Neural progenitor cell (in vitro differentiated cells): Measurements from ENCODE around the gene FLT4. TPM values are rescaled to one million over a fixed set of nuclear protein-coding genes. Genes with fewer than 3 reads are reported as not detected.

Source experiments
- DNase-seq: peaks from one replicate; pipeline ENCODE4 v3.0.0-alpha.2; 2016; ENCODE audit warnings: low spot score
- H2AFZ ChIP-seq: fragments of 200-600 bp; sonication (generic); replicated peaks from 2 replicates; pipeline ENCODE4 v1.6.1; 2016; ENCODE audit warnings: antibody characterized with exemption
- H3F3A ChIP-seq: fragments of 200-600 bp; sonication (generic); 2 replicates; pipeline ENCODE4 v1.6.1; 2016; ENCODE audit warnings: antibody characterized with exemption, low read depth
- H3K27ac ChIP-seq: fragments of 200-600 bp; sonication (generic); 2 replicates; pipeline ENCODE4 v1.5.1; 2016; ENCODE audit warnings: mild to moderate bottlenecking
- H3K27me3 ChIP-seq: fragments of 200-600 bp; sonication (generic); 2 replicates; pipeline ENCODE4 v1.6.1; 2016; ENCODE audit warnings: mild to moderate bottlenecking, moderate library complexity
- H3K36me3 ChIP-seq: fragments of 200-600 bp; sonication (generic); 2 replicates; pipeline ENCODE4 v1.5.1; 2016
- H3K4me1 ChIP-seq: fragments of 200-600 bp; sonication (generic); 2 replicates; pipeline ENCODE4 v1.6.1; 2016; ENCODE audit warnings: mixed run types
- H3K4me2 ChIP-seq: fragments of 200-600 bp; sonication (generic); 2 replicates; pipeline ENCODE4 v1.6.1; 2016
- H3K4me3 ChIP-seq: fragments of 200-600 bp; sonication (generic); 2 replicates; pipeline ENCODE4 v1.5.1; 2016
- H3K79me2 ChIP-seq: fragments of 200-600 bp; sonication (generic); 2 replicates; pipeline ENCODE4 v1.6.1; 2016; ENCODE audit warnings: low read depth
- H3K9ac ChIP-seq: fragments of 200-600 bp; sonication (generic); 2 replicates; pipeline ENCODE4 v1.6.1; 2016
- H3K9me3 ChIP-seq: fragments of 200-600 bp; sonication (generic); 2 replicates; pipeline ENCODE4 v1.5.1; 2016; ENCODE audit warnings: low read depth
- H4K20me1 ChIP-seq: fragments of 200-600 bp; sonication (generic); 2 replicates; pipeline ENCODE4 v1.6.1; 2016; ENCODE audit warnings: low read depth
- H3K27ac Mint-ChIP-seq: 3 replicates; pipeline ENCODE4 v1.8.0; 2021; ENCODE audit warnings: mixed read lengths
- H3K27me3 Mint-ChIP-seq: 2 replicates; pipeline ENCODE4 v1.8.0; 2022; ENCODE audit warnings: low read depth, mild to moderate bottlenecking, inconsistent platforms, moderate library complexity, mixed read lengths; ENCODE audit not compliant: insufficient read depth
- H3K36me3 Mint-ChIP-seq: 3 replicates; pipeline ENCODE4 v1.8.0; 2021; ENCODE audit warnings: mixed read lengths
- H3K4me1 Mint-ChIP-seq: 3 replicates; pipeline ENCODE4 v1.8.0; 2021; ENCODE audit warnings: mixed read lengths
- H3K4me3 Mint-ChIP-seq: 3 replicates; pipeline ENCODE4 v1.8.0; 2021; ENCODE audit warnings: mild to moderate bottlenecking, moderate library complexity, mixed read lengths
- H3K9me3 Mint-ChIP-seq: 3 replicates; pipeline ENCODE4 v1.8.0; 2020; ENCODE audit warnings: mixed read lengths
- EZH2 ChIP-seq: fragments of 200-600 bp; sonication (generic); IDR thresholded peaks from 2 replicates; pipeline ENCODE4 v1.6.1; 2017; ENCODE audit warnings: antibody characterized with exemption, mild to moderate bottlenecking, moderate library complexity
- EZH2phosphoT487 ChIP-seq: fragments of 200-600 bp; sonication (generic); IDR thresholded peaks from 2 replicates; pipeline ENCODE4 v1.6.1; 2017; ENCODE audit warnings: antibody characterized with exemption
- total RNA-seq: library from RNA; depleted of rRNA; stranded (reverse); fragments of >200 nt; gene quantifications from 2 replicates; pipeline ENCODE4 v1.2.3, GENCODE V29; 2015; ENCODE audit warnings: low replicate concordance
- TF ChIP-seq, protein P1 (sequence below): fragments of 200-600 bp; sonication (generic); IDR thresholded peaks from 2 replicates; pipeline ENCODE4 v1.5.1; 2017; ENCODE audit warnings: antibody characterized with exemption, mild to moderate bottlenecking

FLT4 gene
- total RNA-seq, 1 donor from 2014 or later = 2.3 TPM

DNA sequence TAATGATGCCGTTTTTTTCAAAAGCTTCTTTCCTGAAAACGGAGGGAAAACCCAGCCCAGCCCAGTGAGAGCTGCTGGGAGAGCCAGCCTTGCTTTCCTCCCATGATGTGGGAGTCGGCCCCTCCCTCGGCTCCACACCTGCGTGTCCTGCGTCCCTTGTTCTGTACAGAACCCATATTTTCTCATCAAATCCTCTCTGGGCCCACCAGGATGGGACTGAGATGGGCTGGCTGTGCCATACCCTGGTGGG is 8.9 kb downstream of the FLT4 start:
- Histone ChIP-seq H3K9ac (no peak overlapping the region), H2AFZ (no peak overlapping the region), H3K4me2 (no peak overlapping the region), H3K9me3 (no peaks in the 10 kb centered on the region), H4K20me1 (no peaks in the 10 kb centered on the region), H3K27ac (no peak overlapping the region), H3K4me3 (no peak overlapping the region), H3K4me1 (no peaks in the 10 kb centered on the region), H3K36me3 (no peaks in the 10 kb centered on the region), H3K27me3 (no peaks in the 10 kb centered on the region), H3K79me2 (no peaks in the 10 kb centered on the region), H3F3A (no peaks in the 10 kb centered on the region)
- Mint-ChIP-seq H3K4me1 (peaks cover 13% of the 10 kb centered on the region), H3K27ac (no peak overlapping the region), H3K36me3 (no peaks in the 10 kb centered on the region), H3K9me3 (no peaks in the 10 kb centered on the region), H3K4me3 (no peak overlapping the region), H3K27me3 (peaks cover 11% of the 10 kb centered on the region)
- no peak for DNase-seq
- no peak for TF ChIP-seq EZH2phosphoT487
- TF ChIP-seq, protein P1, sequence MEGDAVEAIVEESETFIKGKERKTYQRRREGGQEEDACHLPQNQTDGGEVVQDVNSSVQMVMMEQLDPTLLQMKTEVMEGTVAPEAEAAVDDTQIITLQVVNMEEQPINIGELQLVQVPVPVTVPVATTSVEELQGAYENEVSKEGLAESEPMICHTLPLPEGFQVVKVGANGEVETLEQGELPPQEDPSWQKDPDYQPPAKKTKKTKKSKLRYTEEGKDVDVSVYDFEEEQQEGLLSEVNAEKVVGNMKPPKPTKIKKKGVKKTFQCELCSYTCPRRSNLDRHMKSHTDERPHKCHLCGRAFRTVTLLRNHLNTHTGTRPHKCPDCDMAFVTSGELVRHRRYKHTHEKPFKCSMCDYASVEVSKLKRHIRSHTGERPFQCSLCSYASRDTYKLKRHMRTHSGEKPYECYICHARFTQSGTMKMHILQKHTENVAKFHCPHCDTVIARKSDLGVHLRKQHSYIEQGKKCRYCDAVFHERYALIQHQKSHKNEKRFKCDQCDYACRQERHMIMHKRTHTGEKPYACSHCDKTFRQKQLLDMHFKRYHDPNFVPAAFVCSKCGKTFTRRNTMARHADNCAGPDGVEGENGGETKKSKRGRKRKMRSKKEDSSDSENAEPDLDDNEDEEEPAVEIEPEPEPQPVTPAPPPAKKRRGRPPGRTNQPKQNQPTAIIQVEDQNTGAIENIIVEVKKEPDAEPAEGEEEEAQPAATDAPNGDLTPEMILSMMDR = no peak
- TF ChIP-seq EZH2 = no peak

DNA sequence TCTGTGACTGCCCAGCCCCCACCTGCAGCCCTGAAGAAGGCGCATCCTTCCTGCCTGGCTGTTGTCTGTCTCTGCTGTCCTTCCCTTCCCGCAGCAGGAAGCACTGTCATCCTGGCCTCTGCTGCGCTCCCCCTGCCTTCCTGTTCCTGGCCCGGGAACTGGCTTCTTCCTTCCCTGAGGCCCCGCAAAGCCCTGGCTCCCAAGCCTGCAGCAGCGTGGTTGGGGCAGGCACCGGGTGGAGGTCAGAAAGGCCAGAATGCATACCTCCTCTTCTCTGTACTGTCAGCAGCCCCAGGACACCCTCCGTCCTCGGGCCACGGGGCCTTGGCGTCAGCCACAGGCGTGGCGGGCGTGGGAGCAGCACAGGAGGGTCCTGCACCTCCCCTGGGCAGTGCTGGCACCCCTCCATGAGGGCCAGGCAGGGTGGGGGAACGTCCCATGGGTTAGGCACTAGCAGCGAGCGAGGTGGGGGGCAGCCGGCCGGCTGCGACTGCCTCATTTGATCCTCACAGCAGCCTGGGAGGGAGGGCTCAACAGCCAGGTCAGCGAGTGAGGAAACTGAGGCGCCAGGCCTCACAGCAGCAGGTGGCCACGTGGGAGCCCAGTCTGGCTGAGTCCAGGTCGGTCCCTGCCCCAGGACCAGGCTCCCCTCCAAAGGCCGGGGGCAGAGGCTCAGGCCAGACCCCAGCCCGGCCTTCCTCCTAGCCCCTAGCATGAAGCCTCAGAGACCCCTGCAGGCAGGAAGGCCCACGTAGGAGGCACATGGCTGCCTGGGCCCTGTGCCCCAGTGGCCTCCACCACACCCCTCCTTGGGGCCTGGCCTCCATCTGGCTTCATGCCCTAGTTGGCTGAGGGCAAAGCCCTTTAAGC is 9.4 kb downstream of the FLT4 start:
- Mint-ChIP-seq H3K27me3 (peaks cover 11% of the 10 kb centered on the region), H3K36me3 (no peaks in the 10 kb centered on the region), H3K9me3 (no peaks in the 10 kb centered on the region), H3K4me3 (no peak overlapping the region), H3K27ac (no peak overlapping the region), H3K4me1 (peaks cover 13% of the 10 kb centered on the region)
- Histone ChIP-seq H3K4me2 (no peak overlapping the region), H3K9ac (no peak overlapping the region), H3K9me3 (no peaks in the 10 kb centered on the region), H3K27me3 (no peaks in the 10 kb centered on the region), H3F3A (no peaks in the 10 kb centered on the region), H3K4me1 (no peaks in the 10 kb centered on the region), H3K4me3 (no peak overlapping the region), H4K20me1 (no peaks in the 10 kb centered on the region), H3K36me3 (no peaks in the 10 kb centered on the region), H3K27ac (no peak overlapping the region), H2AFZ (no peak overlapping the region), H3K79me2 (no peaks in the 10 kb centered on the region)
- TF ChIP-seq EZH2 = no peak
- TF ChIP-seq, protein P1 = no peak
- TF ChIP-seq EZH2phosphoT487 = no peak
- DNase-seq = no peak

DNA sequence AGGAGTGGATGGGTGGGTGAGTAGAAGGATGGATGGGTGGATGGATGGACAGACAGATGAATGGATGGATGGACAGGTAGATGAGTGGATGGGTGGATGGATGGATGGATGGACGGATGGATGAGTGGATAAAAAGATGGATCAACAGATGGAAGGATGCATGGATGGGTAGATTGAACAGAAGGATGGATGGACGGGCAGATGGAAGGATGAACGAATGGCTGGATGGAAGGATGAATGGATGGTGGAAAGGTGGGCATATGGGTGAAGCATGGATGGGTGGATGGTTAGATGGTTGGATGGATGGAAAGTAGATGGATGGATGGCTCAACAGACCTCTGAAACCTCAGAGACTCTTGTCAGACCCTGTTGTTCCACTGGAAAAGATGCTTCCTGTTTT is 10.1 kb downstream of the FLT4 start:
- Mint-ChIP-seq H3K27me3 (peaks cover 13% of the 10 kb centered on the region), H3K4me3 (no peak overlapping the region), H3K27ac (no peak overlapping the region), H3K9me3 (no peaks in the 10 kb centered on the region), H3K36me3 (no peaks in the 10 kb centered on the region), H3K4me1 (peaks cover 6% of the 10 kb centered on the region)
- H4K20me1 ChIP-seq = no peaks in the 10 kb centered on the region
- H3K4me2 ChIP-seq = no peak overlapping the region
- H3K27ac ChIP-seq = no peak overlapping the region
- H3K36me3 ChIP-seq = no peaks in the 10 kb centered on the region
- H3K27me3 ChIP-seq = no peaks in the 10 kb centered on the region
- TF ChIP-seq, protein P1 = no peak
- no peak for TF ChIP-seq EZH2phosphoT487
- TF ChIP-seq EZH2 = no peak
- no peaks in the 10 kb centered on the region for H3K79me2 ChIP-seq
- H3K4me1 ChIP-seq = no peaks in the 10 kb centered on the region
- no peak overlapping the region for H3K9ac ChIP-seq
- no peak for DNase-seq
- no peaks in the 10 kb centered on the region for H3F3A ChIP-seq
- no peak overlapping the region for H3K4me3 ChIP-seq
- H3K9me3 ChIP-seq = no peaks in the 10 kb centered on the region
- no peak overlapping the region for H2AFZ ChIP-seq
